Pancreas (tissue), 10 donors: ENCODE data around the gene STPG4. TPM values are rescaled to one million over a fixed set of nuclear protein-coding genes. Genes with fewer than 3 reads are reported as not detected.

Experiments
- ATAC-seq, 4 donors: fragments of 200-7000 bp; cut with Tn5 transposase; one replicate each; pipeline versions ENCODE4 v1.8.0 to v1.9.1; 2020; ENCODE audit warnings: mild to moderate bottlenecking in 4 of 4, moderate library complexity in 4 of 4
- DNase-seq, 6 donors: peaks; one replicate each; pipeline ENCODE4 v3.0.0-alpha.2; 2020
- FAIRE-seq: peaks from 2 replicates; lab custom pipeline; 2012; peaks lifted over from hg19 to GRCh38; lab: Jason Lieb, UNC
- H3K27ac ChIP-seq, 4 donors: fragments of 200-600 bp; sonication (generic); 1 replicate in 3 of 4; 2 replicates in 1 of 4; pipeline versions ENCODE4 v1.5.0 to v1.8.0; 2020
- H3K27me3 ChIP-seq, 4 donors: fragments of 200-600 bp; one replicate each; pipeline ENCODE4 v1.8.0; 2021
- H3K36me3 ChIP-seq, 3 donors: fragments of 200-600 bp; sonication (generic) in 1 of 3; one replicate each; pipeline versions ENCODE4 v1.5.0 to v1.8.0; 2020 to 2021
- H3K4me1 ChIP-seq, 3 donors: fragments of 200-600 bp; one replicate each; pipeline ENCODE4 v1.8.0; 2021
- H3K4me3 ChIP-seq, 4 donors: fragments of 200-600 bp; sonication (generic) in 2 of 4; one replicate each; pipeline versions ENCODE4 v1.5.0 to v1.8.0; 2020 to 2021
- H3K9me3 ChIP-seq, 4 donors: fragments of 200-600 bp; one replicate each; pipeline ENCODE4 v1.8.0; 2021
- CTCF ChIP-seq, 4 donors: fragments of 200-600 bp; sonication (generic) in 3 of 4; IDR thresholded peaks; one replicate each; pipeline versions ENCODE4 v1.5.0 to v1.8.0; 2021; ENCODE audit warnings: antibody characterized with exemption in 4 of 4
- whole genome bisulfite sequencing, 2 donors: extraction: QIAGEN DNeasy Blood & Tissue Kit; methylation state at CpG; one replicate each; pipeline ENCODE4 v1.1.7; 2013; 5-methylcytosine and 5-hydroxymethylcytosine counted together
- intact Hi-C, 3 donors: fragments of 100-400 bp; cut with DNase I; formaldehyde crosslinking; loops; one replicate each; pipeline versions ENCODE4 v1.11.1 to v1.14.2; 2022
- polyA plus RNA-seq, 2 donors: library from polyadenylated mRNA; stranded (reverse); fragments of 200-250 nt; gene quantifications; one replicate each; pipeline ENCODE4 v1.2.3, GENCODE V29; 2013
- total RNA-seq, 6 donors: library from RNA; stranded (reverse); fragmentation: NEBNext Ultra II Directional in 4 of 6; extraction: Animal tissue kit (Norgen Biotek cat#: 25700) in 4 of 6; gene quantifications; one replicate each; pipeline versions ENCODE4 v1.2.1 to v1.2.4, GENCODE V29; 2021 to 2023
- donor health status: healthy with polysubstance abuse.
- donor health status: DM: no; HTN: no; CAD: no; lungs with moderate emphysema.
- donor health status: DM: no; HTN: no; CAD: no.
- donor health status: control.
- donor health status: control.
- donor health status: Bipolar disorder and iron deficiency.
- donor health status: DM: yes; HTN: yes; CAD: no.
- donor health status: DM: no; HTN: no; CAD: no.
- donor health status: DM: no; HTN: no; CAD: no.
- donor health status: DM: yes; HTN: yes; CAD: no.

STPG4 gene
- total and polyA plus RNA-seq, 8 donors, result not detected

DNA sequence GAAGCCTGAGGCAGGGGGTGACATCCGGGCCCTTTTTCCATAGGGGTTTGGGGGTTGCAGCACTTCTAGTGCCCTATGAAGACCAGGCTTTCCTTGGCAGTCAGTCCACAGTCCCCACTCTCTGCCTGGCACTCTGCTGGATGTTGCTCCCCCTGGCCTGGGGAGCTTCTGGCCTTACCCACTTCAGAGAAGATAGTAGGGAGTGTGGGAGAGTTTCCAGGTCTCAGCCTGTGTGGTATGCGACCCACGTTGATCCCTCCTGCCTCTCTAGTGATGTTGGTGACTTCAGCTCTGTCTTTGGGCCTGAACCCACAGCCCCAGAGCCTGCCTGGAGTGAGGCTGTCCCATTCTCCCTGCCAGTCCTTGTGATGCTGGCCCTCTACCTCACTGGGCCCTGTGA is 105.6 kb downstream of the STPG4 start:
- FAIRE-seq (no peak), DNase-seq (peak in 1 of 6 donors; percentile 24), ATAC-seq (no peak)
- peaks cover 7 to 44% (median 15%) of the 10 kb centered on the region in 3 donors for H3K36me3 ChIP-seq
- 79 to 83% methylated on average over 3 of the region's 3 CpGs for WGBS, 2 donors
- TF ChIP-seq CTCF (IDR thresholded peaks at IDR 0.05), result no peak
- intact Hi-C loops, result no loop called here
- no peak overlapping the region for H3K4me3 ChIP-seq
- H3K27me3 ChIP-seq, result no peaks in the 10 kb centered on the region
- H3K27ac ChIP-seq, result no peak overlapping the region
- H3K4me1 ChIP-seq, result no peaks in the 10 kb centered on the region
- no peaks in the 10 kb centered on the region for H3K9me3 ChIP-seq

- H3K27ac ChIP-seq, result no peak overlapping the region
- H3K27me3 ChIP-seq, result no peaks in the 10 kb centered on the region
- H3K4me3 ChIP-seq, result no peak overlapping the region
- H3K4me1 ChIP-seq, result no peaks in the 10 kb centered on the region
- H3K36me3 ChIP-seq, result peaks cover 7 to 44% (median 15%) of the 10 kb centered on the region in 3 donors
- intact Hi-C loops, result no loop called here
- no peaks in the 10 kb centered on the region for H3K9me3 ChIP-seq
- DNase-seq (peak in 1 of 6 donors; percentile 42), FAIRE-seq (no peak), ATAC-seq (no peak)
- TF ChIP-seq CTCF (IDR thresholded peaks at IDR 0.05), result no peak
- 82 to 88% methylated on average over 7 to 8 of the region's 8 CpGs for WGBS, 2 donors
Observed at GRCh38 chr2:47048801-47049480, 106.2 kb downstream of the STPG4 start.

DNA sequence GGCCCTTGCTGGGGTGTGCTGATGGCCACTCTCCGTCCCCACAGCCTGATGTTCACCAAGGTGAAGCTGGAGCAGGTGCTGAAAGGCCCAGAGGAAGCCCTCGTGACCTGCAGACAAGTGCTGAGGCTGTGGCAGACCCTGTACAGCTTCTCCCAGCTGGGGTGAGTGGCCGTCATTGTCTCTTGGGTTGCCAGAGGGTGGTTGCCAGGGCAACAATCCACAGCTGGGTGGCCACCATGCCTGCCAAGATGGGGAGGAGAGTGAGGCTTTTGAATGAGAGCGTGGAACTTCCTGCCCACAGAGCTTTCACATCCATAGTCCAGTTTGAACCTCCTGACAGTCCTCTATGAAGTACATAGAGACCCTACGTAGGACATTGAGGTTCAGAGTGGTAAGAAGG is 108.8 kb downstream of the STPG4 start:
- peaks cover under 1 to 37% (median 15%) of the 10 kb centered on the region in 3 donors for H3K36me3 ChIP-seq
- FAIRE-seq (no peak), DNase-seq (no peak), ATAC-seq (no peak)
- no peak for TF ChIP-seq CTCF (IDR thresholded peaks at IDR 0.05)
- H3K4me1 ChIP-seq, result peaks cover 0 to 6% (median 6%) of the 10 kb centered on the region in 3 donors
- H3K27ac ChIP-seq, result no peak overlapping the region
- H3K27me3 ChIP-seq, result no peaks in the 10 kb centered on the region
- intact Hi-C loops, result no loop called here
- 91 to 92% methylated on average over 5 of the region's 5 CpGs for WGBS, 2 donors
- no peak overlapping the region for H3K4me3 ChIP-seq
- H3K9me3 ChIP-seq, result no peaks in the 10 kb centered on the region

DNA sequence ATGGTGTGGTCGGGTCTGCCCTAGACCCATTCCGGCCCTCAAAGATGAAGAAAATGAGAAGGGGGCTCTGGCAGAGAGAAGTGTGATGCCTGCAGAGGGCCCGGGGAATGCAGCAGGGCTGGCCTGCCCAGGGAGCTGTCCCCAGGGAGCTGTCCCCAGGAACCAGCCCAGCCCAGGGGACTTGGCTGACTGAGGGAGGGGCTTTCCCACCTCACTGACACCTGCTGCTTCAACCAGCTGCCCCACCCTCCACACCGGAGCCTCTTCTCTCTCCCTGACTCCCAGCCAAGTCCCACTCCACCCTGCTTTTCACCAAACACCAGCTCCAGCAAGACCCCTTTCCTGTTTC is 111.2 kb downstream of the STPG4 start:
- H3K27me3 ChIP-seq, result no peaks in the 10 kb centered on the region
- H3K4me1 ChIP-seq, result peaks cover 0 to 8% (median 6%) of the 10 kb centered on the region in 3 donors
- FAIRE-seq (no peak), DNase-seq (no peak), ATAC-seq (peak in 2 of 4 donors; percentile 11 to 50)
- TF ChIP-seq CTCF (IDR thresholded peaks at IDR 0.05), result no peak
- no peak overlapping the region for H3K4me3 ChIP-seq
- H3K27ac ChIP-seq, result peak overlapping the region in 2 of 4 donors; percentile 60 to 63
- 84 to 96% methylated on average over 4 of the region's 4 CpGs for WGBS, 2 donors
- intact Hi-C loops, result no loop called here
- peaks cover 0 to 21% (median 9%) of the 10 kb centered on the region in 3 donors for H3K36me3 ChIP-seq
- no peaks in the 10 kb centered on the region for H3K9me3 ChIP-seq
